Ureter (tissue), 1 donor: Measurements from ENCODE around the gene RACK1. TPM values are rescaled to one million over a fixed set of nuclear protein-coding genes. Genes with fewer than 3 reads are reported as not detected.

Experiments
- DNase-seq: peaks from one replicate; pipeline ENCODE4 v3.0.0-alpha.2; 2020; ENCODE audit warnings: low spot score
- total RNA-seq: library from RNA; stranded (reverse); gene quantifications from one replicate; pipeline ENCODE4 v1.2.4, GENCODE V29; 2023
- donor health status: DM: yes; HTN: yes; CAD: no.

Gene RACK1
- total RNA-seq, 1 donor from 2014 or later: 1,824 TPM

DNA sequence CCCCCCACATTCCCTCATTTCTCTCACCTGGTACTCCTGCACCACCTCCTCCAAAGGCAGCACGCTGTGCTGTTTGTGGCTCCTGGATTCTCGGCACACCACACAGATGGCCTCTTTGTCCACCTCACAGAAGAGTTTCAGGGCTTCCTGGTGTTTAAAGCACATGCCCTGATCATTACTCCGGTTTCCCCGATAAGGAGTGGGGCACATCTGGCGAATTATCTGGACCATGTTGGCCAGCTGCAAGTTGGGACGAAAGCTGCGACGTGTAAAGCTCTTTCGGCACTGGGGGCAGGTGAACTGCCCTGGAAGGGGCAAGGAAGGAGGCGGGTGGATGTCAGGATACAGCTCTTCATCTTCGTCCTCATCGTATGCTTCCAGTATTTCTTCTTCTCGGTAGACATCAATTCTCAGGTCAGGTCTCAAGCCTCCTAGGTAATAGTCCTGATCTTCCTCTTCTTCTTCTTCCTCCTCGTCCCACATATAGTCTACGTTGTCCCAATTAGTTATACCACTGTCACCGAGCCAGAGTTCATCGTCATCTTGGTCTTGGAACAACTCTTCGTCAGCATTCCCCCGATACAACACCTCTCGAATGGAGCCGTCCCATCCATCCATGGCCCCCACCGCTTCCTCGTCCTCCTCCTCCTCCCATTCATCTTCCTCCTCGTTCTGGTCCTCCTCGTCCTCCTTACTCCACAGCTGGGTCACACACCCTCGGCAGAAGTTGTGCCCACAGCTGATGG, 16.4 kb upstream of the RACK1 start:
- DNase-seq: peak; percentile 32

DNA sequence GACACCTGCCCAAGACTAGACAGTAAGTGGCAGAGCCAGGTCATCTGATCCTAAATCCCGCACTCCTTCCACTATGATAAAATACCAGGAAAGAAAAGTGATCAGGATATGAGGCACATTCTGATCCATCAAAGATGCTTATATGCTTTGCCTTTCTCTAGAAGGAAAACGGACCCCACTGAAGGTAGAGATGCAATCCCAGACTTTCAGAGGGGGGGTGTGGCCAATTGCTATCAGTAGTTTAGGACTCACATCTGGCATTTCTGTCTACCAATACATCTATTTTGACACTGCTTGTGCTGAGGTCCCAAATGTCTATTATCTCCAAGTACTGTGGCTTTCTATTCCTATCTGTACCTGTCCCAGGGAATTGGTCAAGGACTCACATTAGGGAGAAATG, 15.6 kb upstream of the RACK1 start:
- peak; percentile 17 for DNase-seq

DNA sequence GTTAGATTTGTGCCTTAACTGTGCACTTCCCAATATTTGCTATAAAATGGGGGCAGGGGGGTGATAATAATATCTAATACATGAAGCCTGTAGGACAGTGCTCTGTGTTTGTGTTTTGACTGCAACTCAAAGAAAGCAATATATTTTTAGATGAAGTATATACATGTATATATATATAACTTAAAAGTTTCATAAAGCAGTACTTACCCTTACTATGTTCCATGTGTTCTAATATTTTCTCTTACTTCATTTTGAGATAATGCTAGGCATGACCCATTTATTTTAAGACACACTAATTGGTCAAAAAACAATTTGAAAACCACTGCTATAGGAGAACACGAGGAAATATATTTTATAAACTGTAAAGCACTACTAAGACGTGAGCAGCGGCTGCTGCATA, 14.9 kb upstream of the RACK1 start:
- no peak for DNase-seq

DNA sequence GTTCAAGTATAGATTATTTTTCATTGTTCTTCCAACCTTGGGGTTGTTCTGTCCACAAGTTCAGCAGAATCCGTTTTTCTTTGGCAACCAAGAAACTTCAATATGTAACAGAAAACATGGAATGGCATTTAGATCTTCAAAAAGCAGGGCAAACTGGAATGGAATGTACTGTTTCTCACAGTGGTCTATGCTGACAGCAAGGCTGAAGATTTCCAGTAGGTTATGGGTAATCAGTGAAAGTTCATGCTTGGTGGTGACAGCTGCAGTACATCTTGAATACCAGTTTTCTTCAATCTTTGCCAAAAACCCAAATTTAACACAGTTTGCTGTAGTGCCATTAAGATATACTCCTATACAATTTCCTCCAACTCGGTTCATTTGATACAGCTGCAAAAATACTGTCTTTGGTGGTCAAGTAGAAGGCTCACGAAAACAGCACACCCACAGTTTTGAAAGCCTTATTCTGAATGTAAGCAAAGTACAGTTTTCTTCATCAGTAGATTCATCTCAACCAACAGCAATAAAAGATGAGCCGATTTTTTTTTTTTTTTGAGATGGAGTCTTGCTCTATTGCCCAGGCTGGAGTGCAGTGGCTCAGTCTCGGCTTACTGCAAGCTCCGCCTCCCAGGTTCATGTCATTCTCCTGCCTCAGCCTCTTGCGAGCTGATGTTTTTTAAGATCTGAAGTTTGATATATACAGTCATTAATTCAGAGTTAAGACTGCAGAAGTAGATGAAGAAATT, 12.3 kb upstream of the RACK1 start:
- DNase-seq: peak; percentile 29

DNA sequence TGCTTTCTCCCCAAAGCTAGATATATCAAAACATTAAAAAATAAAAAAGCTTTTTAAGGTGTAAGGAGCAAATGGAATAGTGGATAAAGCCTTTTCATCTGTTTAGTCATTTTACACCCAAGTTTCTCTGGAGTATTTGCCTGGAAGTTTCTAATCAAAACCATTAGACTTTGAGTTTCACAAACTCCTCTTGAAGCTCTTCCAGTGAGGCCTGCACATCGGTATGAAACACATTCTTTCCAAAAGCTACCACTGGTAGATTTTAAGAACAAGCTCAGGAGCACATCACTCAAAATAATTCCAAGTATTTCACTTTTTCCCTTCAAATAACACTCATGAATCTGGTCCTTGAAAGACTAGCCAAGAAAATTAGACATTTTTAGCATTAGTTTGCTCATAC, 11.6 kb upstream of the RACK1 start:
- no peak for DNase-seq

DNA sequence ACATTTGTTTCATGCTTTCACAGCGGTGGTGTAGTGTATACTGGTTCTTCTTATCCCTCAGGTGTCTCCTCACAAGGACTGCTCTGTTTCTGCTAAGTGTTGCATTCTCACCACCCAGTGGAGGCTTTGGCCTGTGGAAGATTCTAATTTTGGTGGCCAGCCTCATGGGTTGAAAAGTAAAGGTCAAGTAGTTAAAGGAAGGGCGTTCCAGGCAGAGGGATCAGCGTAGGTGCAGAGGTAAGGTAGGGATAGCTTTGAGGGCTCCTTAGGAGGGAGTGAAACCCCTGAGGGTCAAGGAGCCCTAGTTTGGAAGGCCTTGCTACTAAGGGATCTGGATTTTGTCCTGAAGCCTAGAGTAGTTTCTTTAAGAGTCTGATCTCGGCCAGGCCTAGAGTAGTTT, 4.6 kb upstream of the RACK1 start:
- DNase-seq: no peak

DNA sequence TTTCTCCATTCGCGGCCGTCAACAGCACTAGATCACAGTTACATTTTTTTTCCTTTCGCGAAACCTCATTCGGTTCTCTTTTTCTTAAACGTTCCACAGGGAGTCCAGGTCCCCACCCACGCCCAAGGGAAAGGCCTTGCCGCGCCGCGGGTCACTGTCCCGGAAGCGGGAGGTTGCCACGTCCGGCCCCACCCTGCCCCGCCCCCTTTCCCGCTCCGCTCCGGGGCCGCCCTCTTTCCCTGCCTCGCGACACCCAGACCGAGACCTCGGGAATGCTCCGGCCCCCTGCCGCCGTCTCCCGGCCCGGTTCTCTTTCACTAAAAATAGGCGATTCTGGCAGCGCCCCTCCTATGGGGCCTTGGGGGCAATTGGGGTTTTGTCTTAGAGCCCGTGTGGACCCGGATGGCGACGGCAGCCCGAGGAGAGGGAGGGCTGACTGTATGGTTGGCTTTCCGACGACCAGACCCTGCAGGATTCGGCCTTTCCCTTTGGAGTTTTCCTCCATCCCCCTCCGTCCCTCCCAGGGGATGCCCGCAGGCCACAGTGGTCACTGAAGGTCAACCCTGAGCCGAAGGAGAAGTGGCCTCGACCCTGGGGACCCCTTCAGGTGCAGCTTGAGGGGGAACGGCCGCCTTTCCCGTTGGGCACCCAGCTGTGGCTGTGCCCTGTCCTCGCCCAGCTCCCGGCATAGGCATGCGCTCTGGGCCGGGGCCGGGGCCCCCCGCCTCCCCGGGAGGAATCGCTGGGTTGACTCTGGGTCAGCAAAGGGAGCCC, 2.8 kb upstream of the RACK1 start:
- DNase-seq: peak; percentile 94

DNA sequence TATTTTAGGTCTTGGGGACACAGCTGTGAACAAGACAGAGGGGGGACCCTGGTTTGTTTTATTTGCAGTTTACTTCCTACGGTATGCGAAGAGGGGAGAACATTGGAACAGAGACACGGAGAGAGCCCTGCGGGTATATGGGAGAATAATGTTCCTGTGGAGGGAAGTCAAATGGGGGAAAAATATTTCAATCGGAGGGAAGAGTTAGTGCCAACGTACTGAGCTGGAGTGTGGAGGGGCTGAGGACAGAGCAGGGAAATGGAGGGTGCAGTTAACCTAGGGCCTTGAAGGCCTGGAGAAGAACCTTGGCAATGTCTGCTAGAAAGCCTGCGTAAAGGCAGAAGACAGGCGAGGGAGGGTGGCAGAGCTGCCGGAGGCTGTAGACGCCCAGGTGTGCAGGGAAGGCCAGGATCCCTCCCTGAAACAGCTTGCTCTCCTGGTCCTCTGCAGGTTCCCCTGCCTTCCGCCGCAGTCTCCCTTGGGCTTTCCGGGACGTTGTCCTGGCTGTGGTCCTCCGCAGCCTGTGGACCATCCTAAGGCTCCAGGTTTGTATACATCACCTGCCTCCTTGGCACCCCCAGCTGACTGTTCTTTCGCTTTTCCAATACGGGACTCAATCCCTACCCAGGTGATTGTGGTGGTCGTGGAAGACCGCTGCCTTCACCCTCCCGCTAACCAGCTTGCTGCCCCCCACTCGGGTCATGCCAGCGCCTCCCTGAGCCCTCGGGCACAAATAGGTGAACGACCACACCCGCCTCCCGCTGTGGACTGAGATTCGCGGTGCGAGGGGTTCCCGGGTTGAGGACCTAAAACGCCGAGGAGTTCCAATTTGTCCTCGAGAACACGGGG, 1.9 kb upstream of the RACK1 start:
- DNase-seq: no peak

DNA sequence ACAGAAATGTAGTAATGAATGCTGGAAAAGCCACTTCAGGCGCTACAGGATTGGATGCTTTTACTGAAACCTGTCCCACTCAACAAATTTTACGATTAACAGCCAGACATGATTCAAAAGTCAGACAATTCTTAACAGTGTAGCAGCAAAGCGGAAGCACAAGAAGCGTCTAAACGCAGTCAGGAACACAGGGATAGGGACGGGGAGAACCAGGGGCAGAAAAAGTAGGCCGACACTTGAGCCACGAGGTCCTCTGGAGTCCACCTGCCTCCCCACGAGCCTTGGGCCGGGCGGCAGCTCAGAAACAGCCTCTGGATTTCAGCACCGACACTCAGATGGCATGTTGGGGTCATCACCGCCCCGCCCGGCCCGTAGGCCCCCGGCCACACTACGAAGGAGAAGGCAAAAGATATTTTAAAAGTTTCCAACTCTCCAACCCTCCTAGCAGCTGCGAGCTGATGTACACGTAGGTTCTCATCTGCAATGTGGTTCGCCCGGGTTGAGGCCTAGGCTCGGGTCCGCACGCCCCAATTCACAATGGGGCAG, 615 bp downstream of the RACK1 start:
- DNase-seq: no peak

DNA sequence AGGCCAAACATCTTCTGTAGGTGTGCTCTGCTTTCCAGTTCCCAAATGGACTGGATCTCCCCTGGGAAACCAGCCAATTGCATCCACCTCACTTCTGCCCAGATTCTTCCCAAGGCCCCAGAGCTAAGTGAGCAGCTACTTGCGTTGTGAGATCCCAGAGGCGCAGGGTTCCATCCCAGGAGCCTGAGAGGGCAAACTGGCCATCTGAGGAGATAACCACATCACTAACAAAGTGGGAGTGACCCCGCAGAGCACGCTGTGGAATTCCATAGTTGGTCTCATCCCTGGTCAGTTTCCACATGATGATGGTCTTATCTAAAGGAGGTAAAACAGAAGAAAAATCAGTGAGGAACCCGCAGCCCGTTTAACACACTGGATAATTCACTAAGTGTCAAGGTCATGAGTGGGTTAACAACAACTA, 1.7 kb downstream of the RACK1 start:
- no peak for DNase-seq

DNA sequence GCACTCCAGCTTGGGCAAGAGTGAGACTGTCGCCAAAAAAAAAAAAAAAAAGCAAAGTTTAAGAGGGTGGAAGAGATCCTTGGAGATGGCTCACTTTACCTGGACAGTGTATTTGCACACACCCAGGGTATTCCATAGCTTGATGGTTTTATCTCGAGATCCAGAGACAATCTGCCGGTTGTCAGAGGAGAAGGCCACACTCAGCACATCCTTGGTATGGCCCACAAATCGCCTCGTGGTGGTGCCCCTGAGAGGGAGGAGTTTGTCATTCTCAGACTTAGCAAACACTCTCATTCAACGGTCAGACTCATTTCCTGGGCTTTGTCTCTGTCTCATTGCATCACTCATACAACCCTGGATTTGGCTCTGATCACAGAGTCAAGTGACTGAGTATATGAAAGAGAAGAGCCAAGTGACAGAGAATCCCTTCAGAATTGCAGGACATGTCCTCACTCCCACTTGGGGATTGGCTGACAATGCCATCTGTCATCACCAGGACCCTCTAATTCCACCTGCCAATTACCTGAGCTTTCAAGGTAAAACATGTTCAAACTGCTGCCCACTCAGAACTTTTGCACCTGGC, 2.2 kb downstream of the RACK1 start:
- no peak for DNase-seq

DNA sequence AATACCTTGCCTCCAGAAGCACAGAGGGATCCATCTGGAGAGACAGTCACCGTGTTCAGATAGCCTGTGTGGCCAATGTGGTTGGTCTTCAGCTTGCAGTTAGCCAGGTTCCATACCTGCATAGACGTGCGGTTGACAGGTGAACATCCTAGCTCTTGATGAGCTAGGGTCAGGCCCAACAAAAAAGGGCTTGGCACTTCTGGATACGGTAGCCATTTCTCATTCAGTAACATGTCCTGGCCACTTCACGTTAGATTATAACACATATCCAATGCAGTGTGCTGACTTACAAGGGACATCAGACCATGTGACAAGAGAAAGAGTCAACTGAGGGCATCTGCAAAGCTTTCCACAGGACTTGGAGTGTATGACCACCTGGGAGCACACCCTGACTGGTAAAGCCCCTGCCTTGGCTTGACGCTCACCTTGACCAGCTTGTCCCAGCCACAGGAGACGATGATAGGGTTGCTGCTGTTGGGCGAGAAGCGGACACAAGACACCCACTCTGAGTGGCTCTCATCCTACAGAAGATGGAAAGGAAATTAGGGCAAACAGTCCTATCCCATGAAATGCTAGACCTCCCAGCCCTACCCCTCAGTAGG, 4.5 kb downstream of the RACK1 start:
- DNase-seq: no peak

DNA sequence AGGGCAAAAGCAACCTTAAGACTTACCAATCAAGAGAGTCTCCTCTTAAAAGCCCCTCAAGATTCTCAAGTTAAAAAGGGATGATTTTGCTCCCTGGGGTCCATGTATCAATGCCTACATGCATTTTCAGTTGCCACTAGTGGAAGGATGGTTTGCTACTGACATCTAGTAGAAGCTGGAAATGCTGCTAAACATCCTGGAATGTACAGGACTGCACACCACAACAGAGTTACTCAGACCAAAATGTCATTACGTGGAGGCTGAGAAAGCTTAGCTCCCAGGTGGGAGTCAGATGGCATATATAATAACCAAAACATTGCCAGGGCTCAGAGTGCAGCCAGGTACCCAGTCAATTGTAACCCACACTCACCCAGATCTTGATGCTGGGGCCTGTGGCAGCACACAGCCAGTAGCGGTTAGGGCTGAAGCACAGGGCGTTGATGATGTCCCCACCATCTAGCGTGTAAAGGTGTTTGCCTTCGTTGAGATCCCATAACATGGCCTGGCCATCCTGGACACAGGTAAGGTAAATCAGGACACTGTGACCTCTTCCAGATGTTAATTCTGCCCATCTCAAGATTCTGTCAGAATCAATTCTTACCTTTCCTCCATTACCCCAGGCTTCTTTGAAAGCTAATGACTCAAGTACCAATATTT, 5.8 kb downstream of the RACK1 start:
- DNase-seq: no peak

DNA sequence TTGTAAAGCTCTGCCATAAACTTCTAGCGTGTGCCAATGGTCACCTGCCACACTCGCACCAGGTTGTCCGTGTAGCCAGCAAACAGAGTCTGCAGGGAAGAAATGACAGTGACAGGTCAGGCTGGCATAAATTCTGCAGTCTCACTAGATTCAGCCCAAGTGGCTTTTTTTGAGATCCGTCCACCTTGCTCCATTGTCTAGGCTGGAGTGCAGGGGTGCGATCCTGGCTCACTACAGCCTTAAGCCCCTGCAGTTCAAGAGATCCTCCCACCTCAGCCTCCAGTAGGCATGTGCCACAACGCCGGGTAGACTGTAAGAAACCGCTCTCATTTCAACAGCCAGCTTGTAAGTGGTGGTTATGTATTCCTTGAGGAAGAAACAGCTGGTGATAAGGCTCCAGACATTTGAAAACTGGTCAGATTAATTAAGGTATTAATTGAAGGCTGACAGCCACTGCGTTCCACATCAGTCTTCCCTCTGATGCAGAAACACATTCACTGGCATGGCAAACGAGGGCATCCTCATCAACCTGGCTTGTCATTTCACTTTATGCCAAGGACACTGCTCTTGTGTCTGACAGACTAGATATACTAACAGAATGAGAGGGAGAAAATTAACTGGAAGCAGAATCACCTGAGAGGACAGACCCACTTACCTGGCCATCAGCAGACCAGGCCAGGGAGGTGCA, 6.6 kb downstream of the RACK1 start:
- DNase-seq: no peak

DNA sequence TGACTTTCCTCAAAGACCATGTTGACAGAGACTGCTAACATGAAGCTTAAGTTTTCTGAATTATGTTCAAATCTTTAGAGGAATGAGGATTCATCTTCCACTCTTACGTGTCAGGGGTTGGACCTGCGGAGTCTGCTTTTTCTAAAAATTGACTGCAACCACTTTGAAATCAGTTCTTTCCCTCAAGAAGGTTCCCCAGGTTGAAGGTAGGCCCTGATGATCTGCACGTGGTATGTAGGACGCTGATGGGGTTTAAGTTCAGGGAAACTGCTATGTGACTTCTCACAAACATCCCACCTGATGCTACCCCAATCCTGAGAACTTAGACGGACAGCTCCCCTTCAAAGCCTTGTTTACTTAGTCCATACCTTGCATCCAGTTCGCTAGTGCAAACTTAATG, 7.2 kb downstream of the RACK1 start:
- DNase-seq: no peak

DNA sequence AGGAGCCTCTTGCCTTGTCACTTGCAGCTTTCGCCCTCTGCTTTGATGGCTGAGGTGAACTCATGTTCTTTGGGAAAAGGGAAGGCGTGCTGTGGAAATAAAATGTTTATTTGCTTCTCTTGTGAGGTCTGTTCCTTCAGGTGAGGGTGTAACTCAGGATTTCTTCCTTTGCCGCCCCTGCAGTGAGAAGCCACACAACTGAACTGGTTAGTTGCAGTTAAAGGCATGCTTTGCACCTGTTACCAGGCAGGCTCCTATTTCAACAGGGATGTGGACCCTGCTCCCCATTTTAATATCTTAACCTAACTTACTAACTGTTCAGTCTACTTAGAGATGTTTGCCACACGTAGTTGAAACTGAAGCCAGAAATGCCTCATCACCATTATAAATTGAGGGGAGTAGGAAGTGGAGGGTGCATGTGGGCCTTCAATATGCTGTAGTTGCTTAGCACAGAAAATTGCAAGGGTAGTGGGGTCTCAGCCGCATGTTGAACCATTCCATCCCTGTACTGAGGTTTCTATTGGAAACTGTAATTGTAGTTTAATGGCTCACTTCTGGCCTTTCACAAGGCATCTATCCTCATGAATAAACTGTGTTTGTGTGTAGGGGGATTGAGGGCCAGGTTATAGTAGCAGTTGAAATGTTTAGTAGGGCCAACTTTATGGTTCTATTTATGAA, 7.9 kb downstream of the RACK1 start:
- DNase-seq: no peak

DNA sequence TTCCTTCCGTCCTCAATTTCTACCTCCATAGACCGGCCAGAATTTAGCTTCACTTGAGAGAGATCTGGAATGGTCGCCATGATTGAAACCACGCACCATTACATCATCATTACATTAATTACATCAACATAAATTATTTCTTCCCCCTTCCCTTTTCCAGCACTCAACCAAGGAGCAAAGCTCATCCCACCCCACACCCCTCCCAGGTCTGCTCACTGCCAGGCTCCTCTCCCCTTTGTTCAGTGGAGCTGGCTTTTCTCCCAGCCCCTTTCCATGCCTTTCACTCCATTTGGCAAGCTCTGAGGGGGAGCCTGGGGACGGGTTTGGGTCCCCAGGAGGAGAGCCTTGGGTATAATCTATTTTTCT, 8.4 kb downstream of the RACK1 start:
- no peak for DNase-seq

DNA sequence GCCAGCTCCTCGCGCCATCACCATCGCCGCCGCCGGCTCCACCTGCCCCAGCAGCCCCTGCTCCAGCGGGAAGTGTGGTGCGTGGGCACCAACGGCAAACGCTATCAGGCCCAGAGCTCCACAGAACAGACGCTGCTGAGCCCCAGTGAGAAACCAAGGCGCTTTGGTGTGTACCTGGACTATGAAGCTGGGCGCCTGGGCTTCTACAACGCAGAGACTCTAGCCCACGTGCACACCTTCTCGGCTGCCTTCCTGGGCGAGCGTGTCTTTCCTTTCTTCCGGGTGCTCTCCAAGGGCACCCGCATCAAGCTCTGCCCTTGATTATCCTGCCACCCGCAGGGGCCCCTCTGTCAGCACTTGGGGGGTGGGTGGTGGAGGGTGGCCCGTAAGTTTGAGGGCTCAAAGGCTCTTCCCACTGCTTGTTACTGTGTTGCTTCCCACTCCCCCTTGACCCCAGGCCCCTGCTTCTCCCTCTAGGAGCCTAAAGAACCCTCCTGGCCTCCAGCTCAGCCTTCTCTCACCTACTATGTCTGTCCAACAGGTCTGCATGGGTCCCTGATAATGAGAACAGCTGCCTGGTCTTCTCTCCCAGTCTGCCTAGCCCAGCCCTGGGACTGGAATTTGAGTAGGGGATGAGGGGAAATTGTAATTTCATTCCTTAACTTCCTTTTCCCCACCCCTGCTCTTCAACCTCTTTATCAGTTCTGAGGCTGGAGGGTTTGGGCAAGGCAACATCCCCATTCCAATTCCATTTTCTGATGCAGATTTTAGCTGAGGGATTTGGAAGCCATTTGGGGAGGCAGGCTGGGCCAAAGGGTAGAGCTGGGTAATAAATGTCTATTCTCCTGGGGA, 9.0 kb downstream of the RACK1 start:
- DNase-seq: no peak
